Activated CD8-positive, alpha-beta memory T cell treated with anti-CD3 and anti-CD28 coated beads, Interleukin-2, amount 50 U/mL, for 48 hours (primary cell): ENCODE measurements around the gene YARS1.

Source experiments
- DNase-seq: peaks from one replicate; pipeline ENCODE4 v3.0.0-alpha.2; 2020

YARS1 gene

GRCh38 chr1:32817159-32817814, at the start of gene YARS1, which contains the start of gene S100PBP:
TSS of gene YARS1 (minus strand) at chr1:32817358. CDS start at chr1:32817244, 114 bp downstream.
TSS of gene S100PBP (plus strand) at chr1:32817653. CDS start at chr1:32826100, 8,447 bp downstream.
- DNase-seq = peak; percentile 99

DNA sequence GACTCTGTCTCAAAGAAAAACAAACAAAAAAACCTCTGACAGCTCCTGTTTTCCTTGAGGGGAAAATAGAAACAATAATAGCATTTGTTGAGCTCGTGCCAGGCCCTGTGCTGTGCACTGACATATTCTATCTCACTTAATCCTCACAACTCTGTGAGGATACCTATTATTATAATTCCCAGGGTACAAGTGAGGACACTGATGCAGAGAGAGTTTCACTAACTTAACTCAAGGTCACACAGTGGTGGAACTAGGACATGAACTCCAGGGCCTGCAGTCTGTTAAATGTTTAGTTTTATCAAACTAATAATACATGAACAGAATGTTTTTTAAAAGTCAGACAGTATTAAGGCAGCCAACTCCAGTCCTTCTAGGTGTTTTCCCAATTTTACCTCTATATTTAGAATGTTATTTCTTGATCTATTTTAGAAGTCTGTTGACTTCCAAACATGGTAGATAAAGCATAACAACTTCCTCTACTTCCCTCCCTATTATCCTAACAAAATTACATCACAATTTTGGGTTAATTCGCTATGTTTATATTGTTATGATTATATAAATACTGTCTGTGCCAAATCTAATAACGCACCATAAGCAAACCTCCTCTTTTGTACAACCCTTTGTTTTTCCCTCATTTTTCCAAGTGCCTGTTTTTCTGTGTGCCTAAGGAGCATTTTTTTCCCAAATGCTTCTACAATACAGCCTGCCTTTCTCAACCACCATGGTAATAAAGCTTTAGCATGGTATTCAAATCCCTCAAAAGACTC, 48.7 kb upstream of the YARS1 start:
- DNase-seq = no peak

GRCh38 chr1:32864375-32865019, 47.3 kb upstream of the YARS1 start:
- DNase-seq = no peak

DNA sequence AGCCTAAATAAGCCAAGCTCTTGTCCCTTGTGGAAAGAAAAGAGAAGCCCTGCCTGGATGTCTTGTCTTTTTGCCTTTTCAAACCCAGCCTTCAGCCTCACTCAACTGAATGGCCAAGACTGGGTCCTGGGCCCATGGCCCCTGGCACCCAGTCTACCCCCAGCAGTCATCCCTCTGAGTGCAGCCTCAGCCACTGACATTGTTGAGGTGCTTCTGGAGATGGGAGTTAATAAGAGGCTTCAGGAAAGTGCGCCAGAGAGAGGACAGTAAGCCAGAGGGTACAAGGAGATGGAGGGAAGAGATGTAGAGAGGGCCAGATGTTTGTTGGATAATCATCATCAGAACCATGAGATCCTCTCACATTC, 46.7 kb upstream of the YARS1 start:
- DNase-seq = no peak

GRCh38 chr1:32863218-32863880, 46.2 kb upstream of the YARS1 start:
- no peak for DNase-seq

GRCh38 chr1:32861904-32862695, 44.9 kb upstream of the YARS1 start:
- DNase-seq = no peak

DNA sequence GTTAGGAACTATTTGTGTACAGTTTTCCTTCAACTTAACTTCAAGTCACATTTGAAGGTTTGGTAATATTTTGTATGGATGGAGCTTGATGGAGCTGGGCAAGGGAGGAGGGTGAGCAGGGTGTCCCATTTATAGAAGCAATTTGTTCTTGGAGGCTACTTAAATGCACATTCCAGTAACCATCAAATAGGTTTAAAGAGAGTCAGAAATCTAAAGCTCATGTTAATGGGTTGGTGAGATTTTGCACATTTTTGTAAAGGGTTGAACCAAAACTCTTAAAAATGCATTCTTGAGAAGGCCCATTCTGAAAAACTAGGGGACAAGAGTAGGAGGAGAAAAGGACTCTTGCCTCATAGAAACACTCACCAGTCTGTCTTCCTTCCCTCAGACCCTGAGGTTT, 43.4 kb upstream of the YARS1 start:
- no peak for DNase-seq

- DNase-seq = no peak
Observed at GRCh38 chr1:32859915-32860314, 42.8 kb upstream of the YARS1 start.

- DNase-seq = no peak
Observed at GRCh38 chr1:32858791-32859190, 41.6 kb upstream of the YARS1 start.

- no peak for DNase-seq
Observed at GRCh38 chr1:32858136-32858535, 41.0 kb upstream of the YARS1 start.

DNA sequence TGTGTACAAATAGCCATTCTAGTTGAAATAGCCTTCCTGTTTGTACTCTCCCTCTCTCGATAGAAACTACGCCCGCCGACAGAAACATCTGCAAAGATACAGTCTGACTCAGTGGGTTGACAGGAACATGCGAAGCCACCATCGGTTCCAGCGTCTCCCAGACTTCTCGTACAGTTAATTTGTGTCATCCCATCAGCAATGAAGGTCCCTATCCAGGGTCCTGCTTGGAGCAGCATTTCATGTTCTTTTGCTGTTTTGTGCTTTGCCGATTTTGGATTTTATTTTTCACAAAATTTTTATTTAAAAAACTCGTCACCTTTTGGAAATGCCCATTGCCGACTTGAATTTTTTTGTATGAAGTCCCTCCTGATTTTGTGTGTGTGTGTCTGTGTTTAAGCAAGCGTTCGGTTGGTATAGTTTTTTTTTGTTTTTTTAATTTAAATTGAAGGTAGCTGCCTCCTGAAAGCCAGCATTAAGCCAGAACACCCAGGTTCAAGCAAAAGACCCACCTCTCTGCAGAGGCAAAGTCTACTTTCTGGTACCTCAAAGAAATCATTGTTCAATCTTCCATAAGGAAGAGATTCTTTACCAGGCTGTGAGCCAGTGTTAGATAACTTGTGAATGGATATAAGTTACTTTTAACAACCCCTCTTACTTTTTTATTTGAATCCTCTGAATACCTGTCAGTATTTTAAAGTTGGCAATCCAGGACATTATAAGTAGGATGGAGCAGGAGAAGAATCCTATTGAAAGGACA, 38.9 kb upstream of the YARS1 start:
- no peak for DNase-seq

- no peak for DNase-seq
Observed at GRCh38 chr1:32848354-32849063, 31.4 kb upstream of the YARS1 start.

GRCh38 chr1:32831878-32832277, 14.7 kb upstream of the YARS1 start:
- no peak for DNase-seq

- DNase-seq = no peak
Observed at GRCh38 chr1:32830092-32830852, 13.1 kb upstream of the YARS1 start.

DNA sequence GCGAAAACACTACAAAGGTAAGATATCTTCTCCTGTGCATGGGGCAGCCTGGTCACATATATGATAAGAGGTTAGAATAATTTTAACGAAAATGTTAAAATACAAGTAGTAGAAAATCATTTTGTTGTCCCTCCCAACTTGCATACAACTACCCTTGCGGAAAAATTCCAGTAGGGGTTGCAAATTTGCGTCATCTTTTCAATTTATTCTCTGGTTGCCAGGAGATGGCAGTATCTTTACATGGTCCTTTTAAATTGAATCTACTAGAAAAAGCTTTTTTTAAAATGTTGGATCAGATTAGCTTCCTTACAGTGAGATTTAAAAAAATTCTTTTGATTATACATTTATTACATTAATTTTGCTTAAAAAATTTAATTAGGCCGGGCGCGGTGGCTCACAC, 11.2 kb upstream of the YARS1 start:
- DNase-seq = no peak

GRCh38 chr1:32825181-32825580, 8.0 kb upstream of the YARS1 start:
- DNase-seq = no peak

DNA sequence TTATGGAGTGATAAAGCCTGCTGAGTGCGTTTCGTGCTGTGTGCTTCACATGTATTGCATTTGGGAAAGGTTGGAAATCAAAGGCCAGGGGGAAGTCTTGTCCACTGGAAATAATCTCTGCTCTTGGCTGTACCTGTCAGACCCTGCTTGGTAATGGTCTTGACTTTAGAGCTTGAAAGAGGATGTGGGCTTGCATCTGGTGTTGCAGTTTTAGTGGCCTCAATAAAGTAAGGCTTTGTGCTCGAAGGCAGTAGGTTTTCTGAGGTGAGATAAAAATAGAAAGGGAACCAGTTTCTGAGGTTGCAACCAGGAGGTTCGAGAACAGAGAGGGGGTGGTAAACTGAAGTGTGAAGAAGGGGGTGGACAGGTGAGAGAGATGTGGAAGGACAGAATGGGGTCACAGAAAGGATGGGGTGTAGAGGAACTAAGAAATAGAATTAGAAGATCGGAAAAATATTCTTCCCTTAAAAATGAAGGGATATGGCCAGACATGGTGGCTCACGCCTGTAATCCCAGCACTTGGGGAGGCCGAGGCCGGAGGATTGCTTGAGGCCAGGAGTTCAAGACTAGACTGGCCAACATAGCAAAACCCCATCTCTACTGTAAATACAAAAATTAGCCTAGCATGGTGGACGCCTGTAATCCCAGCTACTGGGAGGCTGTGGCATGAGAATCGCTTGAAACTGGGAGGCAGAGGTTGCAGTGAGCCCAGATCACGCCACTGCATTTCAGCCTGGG, 1.8 kb upstream of the YARS1 start:
- DNase-seq = no peak

- DNase-seq = peak; percentile 72
Observed at GRCh38 chr1:32817815-32818786, 943 bp upstream of the YARS1 start.
